Measurements from ENCODE around the gene TSC2. TPM values are rescaled to one million over a fixed set of nuclear protein-coding genes. Genes with fewer than 3 reads are reported as not detected.

The TSC2 gene
- total and polyA plus RNA-seq, 2 of the 13 experiments (the other 11 are each of a cell fraction or from before 2014, with no cell fraction given): 19.6 to 40.4 TPM

GRCh38 chr16:2009791-2010510 lies 37.8 kb upstream of the TSC2 start, which contains the start of gene ZNF598 (continued):
- TF ChIP-seq KMT2B (CRISPR knock-in tag; IDR thresholded peaks at IDR 0.05) (peak; percentile 52), ZNF652 (CRISPR knock-in tag; IDR thresholded peaks at IDR 0.05; ENCODE audit: borderline replicate concordance, low read depth) (no peak), ZNF414 (CRISPR knock-in tag; IDR thresholded peaks at IDR 0.05) (peak; percentile 78; the same call in 1 of the 2 replicates), DBP (CRISPR knock-in tag; IDR thresholded peaks at IDR 0.05; ENCODE audit: not compliant biosample characterization) (no peak), ZNF101 (CRISPR knock-in tag; IDR thresholded peaks at IDR 0.05; ENCODE audit: borderline replicate concordance, low read depth) (no peak), TARDBP (CRISPR knock-in tag; IDR thresholded peaks at IDR 0.05) (peak; percentile 28; the same call in 1 of the 2 replicates), GTF2F1 (IDR thresholded peaks at IDR 0.05; ENCODE audit: low read length) (no peak), STAG1 (CRISPR knock-in tag; IDR thresholded peaks at IDR 0.05) (no peak), MAF1 (CRISPR knock-in tag; IDR thresholded peaks at IDR 0.05; ENCODE audit: borderline replicate concordance) (no peak)
- TF ChIP-seq, protein P1, sequence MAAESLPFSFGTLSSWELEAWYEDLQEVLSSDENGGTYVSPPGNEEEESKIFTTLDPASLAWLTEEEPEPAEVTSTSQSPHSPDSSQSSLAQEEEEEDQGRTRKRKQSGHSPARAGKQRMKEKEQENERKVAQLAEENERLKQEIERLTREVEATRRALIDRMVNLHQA (CRISPR knock-in tag; IDR thresholded peaks at IDR 0.05): no peak
- TF ChIP-seq, protein P2, sequence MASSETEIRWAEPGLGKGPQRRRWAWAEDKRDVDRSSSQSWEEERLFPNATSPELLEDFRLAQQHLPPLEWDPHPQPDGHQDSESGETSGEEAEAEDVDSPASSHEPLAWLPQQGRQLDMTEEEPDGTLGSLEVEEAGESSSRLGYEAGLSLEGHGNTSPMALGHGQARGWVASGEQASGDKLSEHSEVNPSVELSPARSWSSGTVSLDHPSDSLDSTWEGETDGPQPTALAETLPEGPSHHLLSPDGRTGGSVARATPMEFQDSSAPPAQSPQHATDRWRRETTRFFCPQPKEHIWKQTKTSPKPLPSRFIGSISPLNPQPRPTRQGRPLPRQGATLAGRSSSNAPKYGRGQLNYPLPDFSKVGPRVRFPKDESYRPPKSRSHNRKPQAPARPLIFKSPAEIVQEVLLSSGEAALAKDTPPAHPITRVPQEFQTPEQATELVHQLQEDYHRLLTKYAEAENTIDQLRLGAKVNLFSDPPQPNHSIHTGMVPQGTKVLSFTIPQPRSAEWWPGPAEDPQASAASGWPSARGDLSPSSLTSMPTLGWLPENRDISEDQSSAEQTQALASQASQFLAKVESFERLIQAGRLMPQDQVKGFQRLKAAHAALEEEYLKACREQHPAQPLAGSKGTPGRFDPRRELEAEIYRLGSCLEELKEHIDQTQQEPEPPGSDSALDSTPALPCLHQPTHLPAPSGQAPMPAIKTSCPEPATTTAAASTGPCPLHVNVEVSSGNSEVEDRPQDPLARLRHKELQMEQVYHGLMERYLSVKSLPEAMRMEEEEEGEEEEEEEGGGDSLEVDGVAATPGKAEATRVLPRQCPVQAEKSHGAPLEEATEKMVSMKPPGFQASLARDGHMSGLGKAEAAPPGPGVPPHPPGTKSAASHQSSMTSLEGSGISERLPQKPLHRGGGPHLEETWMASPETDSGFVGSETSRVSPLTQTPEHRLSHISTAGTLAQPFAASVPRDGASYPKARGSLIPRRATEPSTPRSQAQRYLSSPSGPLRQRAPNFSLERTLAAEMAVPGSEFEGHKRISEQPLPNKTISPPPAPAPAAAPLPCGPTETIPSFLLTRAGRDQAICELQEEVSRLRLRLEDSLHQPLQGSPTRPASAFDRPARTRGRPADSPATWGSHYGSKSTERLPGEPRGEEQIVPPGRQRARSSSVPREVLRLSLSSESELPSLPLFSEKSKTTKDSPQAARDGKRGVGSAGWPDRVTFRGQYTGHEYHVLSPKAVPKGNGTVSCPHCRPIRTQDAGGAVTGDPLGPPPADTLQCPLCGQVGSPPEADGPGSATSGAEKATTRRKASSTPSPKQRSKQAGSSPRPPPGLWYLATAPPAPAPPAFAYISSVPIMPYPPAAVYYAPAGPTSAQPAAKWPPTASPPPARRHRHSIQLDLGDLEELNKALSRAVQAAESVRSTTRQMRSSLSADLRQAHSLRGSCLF (CRISPR knock-in tag; IDR thresholded peaks at IDR 0.05; ENCODE audit: borderline replicate concordance): no peak
- TF ChIP-seq, protein P3, sequence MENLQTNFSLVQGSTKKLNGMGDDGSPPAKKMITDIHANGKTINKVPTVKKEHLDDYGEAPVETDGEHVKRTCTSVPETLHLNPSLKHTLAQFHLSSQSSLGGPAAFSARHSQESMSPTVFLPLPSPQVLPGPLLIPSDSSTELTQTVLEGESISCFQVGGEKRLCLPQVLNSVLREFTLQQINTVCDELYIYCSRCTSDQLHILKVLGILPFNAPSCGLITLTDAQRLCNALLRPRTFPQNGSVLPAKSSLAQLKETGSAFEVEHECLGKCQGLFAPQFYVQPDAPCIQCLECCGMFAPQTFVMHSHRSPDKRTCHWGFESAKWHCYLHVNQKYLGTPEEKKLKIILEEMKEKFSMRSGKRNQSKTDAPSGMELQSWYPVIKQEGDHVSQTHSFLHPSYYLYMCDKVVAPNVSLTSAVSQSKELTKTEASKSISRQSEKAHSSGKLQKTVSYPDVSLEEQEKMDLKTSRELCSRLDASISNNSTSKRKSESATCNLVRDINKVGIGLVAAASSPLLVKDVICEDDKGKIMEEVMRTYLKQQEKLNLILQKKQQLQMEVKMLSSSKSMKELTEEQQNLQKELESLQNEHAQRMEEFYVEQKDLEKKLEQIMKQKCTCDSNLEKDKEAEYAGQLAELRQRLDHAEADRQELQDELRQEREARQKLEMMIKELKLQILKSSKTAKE (CRISPR knock-in tag; IDR thresholded peaks at IDR 0.05; ENCODE audit: borderline replicate concordance): no peak
- TF ChIP-seq, protein P4, sequence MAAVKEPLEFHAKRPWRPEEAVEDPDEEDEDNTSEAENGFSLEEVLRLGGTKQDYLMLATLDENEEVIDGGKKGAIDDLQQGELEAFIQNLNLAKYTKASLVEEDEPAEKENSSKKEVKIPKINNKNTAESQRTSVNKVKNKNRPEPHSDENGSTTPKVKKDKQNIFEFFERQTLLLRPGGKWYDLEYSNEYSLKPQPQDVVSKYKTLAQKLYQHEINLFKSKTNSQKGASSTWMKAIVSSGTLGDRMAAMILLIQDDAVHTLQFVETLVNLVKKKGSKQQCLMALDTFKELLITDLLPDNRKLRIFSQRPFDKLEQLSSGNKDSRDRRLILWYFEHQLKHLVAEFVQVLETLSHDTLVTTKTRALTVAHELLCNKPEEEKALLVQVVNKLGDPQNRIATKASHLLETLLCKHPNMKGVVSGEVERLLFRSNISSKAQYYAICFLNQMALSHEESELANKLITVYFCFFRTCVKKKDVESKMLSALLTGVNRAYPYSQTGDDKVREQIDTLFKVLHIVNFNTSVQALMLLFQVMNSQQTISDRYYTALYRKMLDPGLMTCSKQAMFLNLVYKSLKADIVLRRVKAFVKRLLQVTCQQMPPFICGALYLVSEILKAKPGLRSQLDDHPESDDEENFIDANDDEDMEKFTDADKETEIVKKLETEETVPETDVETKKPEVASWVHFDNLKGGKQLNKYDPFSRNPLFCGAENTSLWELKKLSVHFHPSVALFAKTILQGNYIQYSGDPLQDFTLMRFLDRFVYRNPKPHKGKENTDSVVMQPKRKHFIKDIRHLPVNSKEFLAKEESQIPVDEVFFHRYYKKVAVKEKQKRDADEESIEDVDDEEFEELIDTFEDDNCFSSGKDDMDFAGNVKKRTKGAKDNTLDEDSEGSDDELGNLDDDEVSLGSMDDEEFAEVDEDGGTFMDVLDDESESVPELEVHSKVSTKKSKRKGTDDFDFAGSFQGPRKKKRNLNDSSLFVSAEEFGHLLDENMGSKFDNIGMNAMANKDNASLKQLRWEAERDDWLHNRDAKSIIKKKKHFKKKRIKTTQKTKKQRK (IDR thresholded peaks at IDR 0.05; ENCODE audit: low read length): no peak
- TF ChIP-seq, protein P5, sequence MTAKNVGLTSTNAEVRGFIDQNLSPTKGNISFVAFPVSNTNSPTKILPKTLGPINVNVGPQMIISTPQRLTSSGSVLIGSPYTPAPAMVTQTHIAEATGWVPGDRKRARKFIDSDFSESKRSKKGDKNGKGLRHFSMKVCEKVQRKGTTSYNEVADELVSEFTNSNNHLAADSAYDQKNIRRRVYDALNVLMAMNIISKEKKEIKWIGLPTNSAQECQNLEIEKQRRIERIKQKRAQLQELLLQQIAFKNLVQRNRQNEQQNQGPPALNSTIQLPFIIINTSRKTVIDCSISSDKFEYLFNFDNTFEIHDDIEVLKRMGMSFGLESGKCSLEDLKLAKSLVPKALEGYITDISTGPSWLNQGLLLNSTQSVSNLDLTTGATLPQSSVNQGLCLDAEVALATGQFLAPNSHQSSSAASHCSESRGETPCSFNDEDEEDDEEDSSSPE (CRISPR knock-in tag; IDR thresholded peaks at IDR 0.05): peak; percentile 45; the same call in 1 of the 2 replicates
